Measurements from ENCODE around the gene THEM4.
"Not testable (repeated sequence)": the region's sequence is repeated elsewhere in the genome, so short reads cannot be mapped to it uniquely, and the experiment has no call there.

Gene THEM4

DNA sequence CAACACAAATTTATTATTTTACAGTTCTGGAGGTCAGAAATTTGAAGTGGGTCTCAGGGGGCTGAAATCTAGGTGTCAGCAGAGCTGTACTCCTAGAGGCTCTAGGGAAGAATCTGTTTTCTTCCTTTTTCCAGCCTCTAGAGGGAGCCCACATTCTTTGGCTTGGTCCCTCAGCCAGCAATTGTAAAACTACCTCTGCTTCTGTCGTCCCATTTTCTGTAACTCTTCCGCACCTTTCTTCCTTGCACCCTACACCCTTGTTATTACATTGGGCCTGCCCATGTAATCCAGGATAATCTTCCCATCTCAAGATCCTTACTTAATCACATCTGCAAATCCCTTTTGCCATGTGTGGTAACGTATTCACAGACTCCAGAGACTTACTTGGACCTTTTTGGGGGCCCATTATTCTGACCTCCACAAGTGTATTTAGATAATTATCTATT, 24.8 kb upstream of the THEM4 start:
- peak; percentile 63 for DNase-seq

DNA sequence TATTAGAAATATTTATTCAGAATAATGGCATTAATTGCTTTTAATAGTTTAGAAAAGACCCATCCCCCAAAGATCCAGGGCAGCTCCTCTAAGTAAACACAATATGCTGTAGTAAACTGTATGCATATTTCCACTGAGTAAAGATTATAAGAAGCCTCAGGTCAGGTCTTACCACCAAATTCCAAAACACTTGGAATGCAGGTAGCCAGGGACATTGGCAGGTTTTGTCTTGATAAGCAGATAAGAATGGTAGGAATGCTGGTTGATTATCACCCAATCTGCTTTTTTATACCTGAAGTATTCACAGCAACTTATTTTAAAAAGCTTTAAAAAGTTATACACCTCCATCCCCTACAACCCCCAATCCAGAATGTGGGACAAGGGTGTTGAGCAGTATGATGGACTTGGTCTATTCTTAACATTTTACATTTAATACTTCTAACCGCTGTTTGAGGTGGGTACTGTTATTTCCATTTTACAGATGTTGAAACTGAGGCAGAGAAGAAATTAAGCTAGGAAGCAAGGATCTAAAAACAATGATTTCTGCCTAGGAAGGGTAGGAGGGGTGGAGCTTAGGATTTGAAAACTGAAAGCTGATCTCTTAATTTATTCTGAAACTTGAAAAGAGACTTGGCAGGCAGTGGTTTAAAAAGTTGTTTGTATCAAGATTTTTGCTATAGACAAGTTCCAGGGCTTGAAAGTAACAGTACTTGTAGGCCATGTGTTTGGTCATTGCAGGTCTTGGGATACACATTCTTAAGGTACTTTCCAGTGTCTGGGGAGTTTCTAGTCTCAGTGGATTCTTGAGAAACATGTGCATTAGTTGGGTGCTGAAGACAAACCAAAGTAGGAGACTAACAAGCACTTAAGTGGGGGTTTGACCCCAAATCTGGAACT, 15.6 kb upstream of the THEM4 start:
- no peak for DNase-seq

DNA sequence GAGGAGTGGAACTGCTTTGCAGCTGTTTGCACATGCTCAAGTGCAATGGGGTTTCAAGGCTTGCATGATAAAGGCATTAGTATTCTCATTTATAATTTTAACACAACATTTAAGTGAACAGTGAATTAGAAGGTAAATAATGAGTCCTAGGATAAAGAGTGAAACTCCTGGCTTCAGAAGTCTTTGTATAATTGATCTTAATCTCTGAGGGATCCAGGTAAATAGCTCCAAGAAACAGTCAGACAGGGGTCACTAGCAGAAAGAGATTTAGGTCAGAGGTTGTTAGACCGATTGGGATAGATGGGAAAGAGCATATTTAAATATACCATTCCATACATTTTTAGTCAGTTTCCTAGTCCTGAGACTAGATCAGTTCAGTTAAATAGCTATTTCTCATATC, 14.1 kb upstream of the THEM4 start:
- DNase-seq: no peak

DNA sequence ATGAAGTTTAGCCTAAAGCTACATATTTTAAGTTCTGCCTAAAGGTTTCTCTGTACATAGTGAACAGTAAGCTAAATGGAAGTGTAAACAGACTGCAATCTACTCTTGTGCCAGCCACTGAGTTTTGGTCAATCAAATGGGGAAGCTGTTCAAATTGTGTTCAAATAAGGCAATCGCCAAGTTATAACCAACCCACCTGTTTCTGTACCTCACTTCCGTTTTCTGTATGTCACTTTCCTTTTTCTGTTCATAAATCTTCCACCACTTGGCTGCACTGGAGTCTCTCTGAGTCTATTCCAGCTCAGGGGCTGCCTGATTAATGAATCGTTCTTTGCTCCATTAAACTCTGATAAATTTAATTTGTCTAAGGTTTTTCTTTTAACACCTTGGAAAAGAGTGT, 10.8 kb upstream of the THEM4 start:
- no peak for DNase-seq

DNA sequence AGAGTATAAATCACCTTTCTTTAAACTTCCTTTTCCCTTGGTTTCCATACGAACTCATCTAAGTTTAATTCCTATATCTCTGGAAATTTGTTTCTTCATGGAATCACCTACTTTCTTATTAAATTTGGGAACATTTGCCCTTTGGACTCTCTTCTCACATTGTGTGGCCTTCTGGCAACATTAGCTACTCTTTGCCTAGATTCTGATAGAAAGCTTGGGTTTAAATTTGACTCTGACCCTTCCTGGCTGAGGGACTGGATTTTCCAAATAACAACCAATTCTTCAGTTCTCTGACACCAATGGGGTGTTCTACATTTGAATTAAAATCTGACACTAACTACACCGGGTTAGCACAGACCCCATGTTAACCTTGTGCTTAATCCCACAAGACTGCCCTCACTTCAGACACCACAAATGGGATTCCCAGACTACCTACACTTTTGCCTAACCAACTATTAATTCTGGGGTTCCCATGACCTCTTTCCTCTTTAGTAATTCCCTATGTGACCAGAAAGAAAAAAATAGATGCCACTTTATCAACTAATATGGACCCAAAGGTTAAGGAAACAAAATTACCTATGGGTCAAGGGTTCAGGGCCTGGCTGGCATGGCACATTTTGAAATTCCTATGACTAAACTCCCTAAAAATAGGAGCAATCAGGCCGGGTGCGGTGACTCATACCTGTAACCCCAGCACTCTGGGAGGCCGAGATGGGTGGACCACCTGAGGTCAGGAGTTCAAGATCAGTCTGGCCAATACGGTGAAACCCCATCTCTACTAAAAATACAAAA, 9.7 kb upstream of the THEM4 start:
- no peak for DNase-seq

DNA sequence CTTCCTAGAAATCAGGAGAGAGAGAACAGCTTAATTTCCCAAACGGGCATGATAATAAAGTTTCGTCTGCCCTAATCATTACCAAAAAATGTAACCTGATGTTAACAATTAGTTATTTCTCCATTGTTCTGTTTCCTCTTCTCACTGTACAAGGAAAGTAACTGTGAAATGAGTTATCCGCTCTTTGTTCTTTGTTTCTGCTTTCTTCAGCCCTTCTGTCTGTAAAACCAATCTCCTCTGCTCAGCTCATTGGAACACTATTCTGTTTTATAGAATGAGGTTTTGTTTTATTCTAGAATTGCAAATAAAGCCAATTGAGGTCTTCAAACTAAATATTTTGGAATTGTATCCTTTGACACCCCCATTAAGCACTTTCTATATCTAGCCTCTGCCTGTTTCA, 8.8 kb upstream of the THEM4 start:
- DNase-seq: no peak

DNA sequence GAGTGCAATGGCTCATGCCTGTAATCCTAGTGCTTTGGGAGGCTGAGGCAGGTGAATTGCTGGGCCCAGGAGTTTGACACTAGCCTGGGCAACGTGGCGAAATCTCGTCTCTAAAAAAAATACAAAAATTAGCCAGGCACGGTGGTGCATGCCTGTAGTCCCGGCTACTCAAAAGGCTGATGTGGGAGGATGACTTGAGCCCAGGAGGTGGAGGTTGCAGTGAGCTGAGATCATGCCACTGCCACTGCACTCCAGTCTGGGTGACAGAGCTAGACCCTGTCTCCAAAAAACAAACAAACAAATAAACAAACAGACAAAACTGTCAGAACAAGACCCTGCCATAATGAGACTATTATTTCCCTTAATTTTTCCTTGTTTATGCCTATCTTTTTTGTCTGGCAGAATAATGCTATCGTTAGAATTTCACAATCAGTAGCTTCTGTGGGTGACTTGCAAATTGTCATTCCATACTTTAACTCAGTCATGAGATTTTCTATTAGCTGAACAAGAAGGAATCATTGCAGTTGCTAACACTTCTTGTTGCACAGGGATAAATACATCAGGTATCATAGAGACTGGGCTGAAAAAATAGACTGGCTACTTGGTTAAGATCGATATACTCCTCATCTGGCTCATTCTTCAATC, 7.5 kb upstream of the THEM4 start:
- no peak for DNase-seq

DNA sequence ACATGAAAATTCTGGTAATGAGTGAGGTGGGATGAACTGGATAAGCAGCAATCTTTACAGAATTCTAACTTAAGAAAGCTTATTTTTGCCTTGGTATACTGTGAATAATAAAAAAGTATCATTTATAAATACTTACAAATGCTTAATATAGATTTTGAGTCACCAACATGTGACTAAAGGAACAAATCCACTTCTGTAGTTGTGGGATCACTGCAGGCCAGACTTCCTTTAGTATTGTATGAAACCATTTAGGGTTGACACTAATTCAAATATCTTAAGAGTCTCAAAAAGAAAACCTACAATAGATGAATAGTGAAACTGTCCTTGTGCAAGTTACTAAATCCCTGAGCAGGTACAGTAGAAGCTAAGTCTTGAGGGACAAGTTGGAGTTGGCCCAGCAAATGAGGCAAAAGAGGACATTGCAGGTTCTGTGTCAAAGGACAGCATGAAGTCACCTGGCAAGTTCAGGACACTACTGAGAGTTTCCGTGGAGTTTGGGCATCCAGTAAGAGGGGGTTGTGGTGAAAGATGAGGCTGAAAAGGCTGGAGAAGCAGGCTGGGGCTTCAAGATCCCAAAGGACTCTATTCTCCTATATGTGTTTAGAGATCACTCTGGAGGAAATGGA, 5.9 kb upstream of the THEM4 start:
- DNase-seq: no peak

DNA sequence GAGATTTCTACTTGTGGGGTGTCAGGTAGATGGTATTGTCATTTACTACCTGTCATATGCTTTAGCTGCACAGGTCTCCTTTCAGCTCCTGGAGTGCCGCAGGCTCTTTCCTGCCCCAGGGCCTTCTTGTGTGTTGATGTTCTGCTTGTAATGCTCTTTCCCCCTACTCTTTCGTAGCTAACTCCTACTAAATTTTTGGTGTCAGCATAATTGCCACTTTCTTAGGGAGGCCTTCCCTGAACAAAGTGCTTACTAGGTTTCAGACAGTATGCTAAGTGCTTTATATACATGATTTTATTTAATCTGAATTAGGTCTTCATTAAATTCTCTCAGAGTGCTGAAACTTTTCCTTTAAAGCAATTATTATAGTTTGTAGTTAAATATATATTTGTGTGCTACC, 4.8 kb upstream of the THEM4 start:
- DNase-seq: no peak

DNA sequence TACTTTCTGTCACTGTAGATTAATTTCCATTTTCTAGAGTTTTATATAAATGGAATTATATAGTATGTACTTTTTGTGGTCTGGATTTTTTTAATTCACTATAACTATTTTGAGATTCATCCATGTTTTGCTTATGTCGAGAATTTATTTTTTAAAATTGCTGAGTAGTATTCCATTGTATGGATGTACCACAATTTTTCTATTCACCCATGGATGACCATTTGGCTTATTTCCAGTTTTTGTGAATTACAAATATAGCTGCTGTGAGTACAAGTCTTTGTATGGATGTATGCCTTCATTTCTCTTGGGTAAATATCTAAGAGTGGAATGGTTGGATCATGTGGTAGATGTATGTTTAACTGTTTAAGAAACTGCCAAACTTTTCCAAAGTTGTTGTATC, 3.7 kb upstream of the THEM4 start:
- no peak for DNase-seq

DNA sequence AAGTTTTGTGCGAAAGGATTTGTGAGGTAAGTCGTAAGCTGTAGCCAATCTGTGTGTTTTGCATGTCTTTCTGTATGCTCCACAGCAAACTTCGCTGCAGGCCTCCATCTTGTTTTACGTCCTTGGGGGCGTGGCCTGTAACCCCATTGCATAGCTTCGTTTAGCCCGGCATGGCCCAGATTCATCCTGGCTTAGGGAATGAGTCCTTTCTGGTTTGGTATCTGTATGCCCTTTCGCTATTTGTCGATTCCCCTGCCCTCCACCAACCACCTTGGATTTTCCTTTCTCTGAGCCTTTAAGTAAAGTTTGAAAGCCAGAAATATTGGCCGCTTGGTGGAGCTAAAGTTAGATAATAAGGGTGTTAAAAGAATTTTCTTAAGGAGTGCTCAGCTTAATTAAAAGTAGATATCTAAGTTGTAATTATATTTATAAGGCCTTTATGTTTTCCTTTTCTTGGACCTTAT, 1.1 kb downstream of the THEM4 start:
- no peak for DNase-seq

DNA sequence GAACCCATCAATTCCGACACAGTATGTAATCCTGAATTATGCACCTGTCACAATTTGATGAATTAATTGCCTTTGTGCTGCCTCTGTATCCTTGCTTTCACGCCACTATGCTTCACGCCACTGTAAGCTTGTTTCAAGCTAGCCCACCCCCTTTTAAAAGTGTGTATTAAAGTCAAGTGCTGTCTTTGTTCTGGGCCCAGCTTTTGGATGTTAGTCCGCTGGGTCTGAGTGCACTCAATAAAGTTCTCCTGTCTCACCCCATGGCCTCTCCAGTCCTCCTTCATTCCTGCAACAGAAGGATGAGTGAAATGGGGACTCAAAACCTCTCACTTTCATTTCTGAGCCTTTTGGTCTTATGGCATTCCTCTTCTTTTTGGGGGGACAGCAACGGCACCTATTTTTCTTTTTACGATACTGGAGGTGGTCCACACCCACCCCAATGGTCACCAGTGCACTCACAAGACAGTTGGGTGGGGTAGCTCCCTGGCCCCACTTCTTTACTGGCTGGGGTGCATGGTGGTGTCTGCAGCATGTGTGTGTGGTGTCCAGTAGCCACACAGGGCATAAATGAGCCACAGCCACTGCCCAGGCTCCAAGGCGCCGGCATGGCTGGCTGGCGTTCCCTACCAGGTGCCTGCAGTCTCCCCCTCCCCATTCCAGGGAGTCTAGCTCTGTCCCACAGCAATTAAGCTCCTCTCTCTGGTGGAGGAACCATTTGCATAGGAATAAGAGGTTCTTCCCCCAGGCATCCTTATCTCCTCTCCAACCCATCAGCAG, 1.8 kb downstream of the THEM4 start:
- DNase-seq: no peak

DNA sequence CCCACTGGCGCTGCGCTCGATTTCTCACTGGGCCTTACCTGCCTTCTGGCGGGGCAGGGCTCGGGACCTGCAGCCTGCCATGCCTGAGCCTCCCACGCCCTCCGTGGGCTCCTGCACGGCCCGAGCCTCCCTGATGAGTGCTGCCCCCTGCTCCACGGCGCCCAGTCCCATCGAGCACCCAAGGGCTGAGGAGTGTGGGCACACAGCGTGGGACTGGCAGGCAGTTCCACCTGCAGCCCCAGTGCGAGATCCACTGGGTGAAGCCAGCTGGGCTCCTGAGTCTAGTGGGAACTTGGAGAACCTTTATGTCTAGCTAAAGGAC, 3.0 kb downstream of the THEM4 start:
- not testable (repeated sequence) for DNase-seq

DNA sequence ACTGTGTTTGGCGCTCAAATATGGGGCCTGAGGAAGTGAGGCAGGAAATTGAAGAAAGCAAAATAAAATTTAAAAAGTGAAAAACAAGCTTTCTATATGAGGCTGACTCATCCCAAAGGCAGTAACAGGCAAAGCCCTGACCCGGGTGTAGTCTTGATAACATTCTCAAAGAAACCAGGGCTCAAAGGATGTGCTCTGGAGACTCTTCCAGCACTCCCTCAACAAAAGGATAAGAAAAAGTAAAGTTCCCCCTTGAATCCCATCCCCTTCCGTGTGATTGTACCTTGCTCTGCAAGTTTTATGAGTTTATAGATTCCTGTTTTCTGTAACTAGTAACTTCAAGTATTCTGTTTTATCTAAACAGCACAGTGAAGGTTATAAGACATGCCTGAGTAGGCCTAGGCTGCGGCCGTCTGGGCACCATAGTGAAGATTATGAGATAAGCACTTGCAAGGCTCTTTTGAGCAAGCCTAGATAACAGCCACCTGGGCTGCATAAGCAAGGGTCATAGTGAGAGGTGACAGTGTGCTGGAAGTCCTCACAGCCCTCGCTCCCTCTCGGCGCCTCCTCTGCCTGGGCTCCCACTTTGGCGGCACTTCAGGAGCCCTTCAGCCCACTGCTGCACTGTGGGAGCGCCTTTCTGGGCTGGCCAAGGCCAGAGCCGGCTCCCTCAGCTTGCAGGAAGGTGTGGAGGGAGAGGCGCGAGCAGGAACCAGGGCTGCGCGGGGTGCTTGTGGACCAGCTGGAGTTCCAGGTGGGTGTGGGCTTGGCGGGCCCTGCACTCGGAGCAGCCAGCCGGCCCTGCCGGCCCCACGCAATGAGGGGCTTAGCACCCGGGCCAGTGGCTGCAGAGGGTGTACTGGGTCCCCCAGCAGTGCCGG, 3.6 kb downstream of the THEM4 start:
- DNase-seq: not testable (repeated sequence)

DNA sequence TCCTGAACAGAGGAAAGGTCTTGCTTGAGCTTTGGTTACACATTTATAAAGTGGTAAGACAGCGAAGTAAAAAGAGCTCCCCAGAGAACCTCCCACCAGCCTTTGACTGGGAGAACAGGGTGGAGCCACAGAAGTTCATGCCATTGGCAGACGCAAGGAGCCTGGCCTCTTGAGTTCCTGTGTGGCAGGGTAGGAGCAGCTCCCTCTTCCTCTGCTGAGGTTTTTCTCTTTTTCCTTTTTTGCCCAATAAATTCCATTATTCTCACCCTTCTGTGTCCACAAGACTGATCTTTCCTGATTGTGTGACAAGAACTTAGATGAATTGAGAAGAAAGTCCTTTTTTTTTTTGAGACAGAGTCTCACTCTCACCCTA, 4.3 kb downstream of the THEM4 start:
- no peak for DNase-seq

DNA sequence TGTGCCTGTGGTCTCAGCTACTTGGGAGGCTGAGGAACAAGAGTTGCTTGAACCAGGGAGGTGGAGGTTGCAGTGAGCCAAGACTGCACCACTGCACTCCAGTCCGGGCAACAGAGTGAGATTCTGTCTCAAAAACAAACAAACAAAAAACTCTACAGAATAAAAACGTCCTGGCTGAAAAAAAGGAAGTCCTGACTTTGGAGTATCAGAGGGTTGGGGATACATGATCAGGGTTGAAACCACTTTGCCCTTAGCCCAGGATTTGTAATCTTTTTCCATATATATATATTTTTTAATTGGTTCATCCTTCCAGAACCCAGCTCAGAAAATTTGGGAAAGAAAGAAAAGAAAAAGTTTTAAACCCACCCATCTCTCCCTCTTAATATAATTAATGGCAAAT, 6.5 kb downstream of the THEM4 start:
- no peak for DNase-seq

DNA sequence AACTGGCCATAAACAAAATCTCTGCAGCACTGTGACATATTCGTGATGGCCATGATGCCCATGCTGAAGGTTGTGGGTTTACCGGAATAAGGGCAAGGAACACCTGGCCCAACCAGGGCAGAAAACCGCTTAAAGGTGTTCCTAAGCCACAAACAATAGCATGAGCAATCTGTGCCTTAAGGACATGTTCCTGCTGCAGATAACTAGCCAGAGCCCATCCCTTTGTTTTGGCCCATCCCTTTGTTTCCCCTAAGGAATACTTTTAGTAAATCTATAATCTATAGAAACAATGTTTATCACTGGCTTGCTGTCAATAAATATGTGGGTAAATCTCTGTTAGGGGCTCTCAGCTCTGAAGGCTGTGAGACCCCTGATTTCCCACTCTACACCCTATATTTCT, 8.5 kb downstream of the THEM4 start:
- DNase-seq: not testable (repeated sequence)

DNA sequence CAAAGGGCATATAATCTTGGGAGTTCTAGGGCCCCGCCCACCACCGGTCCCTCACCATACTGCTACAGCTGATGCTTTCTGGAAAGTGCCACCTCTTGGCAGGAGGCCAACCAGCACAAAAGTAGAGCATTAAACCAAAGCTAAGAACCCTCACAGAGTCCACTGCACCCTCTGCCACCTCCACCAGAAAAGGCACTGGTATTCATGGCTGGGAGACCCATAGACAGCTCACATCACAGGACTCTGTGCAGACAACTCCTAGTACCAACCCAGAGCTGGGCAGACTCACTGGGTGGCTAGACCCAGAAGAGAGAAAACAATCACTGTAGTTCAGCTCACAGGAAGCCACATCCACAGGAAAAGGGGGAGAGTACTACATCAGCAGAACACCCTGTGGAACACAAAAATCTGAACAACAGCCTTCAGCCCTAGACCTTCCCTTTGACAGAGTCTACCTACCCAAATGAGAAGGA, 10.8 kb downstream of the THEM4 start:
- no peak for DNase-seq

DNA sequence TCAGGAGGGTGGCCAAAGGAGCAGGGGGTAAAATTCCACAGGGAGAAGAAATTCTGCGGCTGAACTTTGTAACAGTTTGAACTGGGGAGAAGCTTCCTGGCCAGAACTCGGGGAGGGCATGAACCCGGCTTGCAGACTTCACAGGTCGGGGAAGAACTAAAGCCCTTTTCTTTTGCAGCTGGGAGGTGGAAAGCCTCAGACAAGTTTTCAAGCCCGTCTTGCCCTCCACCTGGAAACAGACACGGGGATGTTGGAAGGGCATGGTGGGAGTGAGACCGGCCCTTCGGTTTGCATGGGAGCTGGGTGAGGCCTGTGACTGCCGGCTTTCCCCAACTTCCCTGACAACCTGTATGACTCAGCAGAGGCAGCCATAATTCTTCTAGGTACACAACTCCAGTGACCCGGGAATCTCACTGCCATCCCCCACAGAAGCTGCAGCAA, 11.3 kb downstream of the THEM4 start:
- DNase-seq: no peak

DNA sequence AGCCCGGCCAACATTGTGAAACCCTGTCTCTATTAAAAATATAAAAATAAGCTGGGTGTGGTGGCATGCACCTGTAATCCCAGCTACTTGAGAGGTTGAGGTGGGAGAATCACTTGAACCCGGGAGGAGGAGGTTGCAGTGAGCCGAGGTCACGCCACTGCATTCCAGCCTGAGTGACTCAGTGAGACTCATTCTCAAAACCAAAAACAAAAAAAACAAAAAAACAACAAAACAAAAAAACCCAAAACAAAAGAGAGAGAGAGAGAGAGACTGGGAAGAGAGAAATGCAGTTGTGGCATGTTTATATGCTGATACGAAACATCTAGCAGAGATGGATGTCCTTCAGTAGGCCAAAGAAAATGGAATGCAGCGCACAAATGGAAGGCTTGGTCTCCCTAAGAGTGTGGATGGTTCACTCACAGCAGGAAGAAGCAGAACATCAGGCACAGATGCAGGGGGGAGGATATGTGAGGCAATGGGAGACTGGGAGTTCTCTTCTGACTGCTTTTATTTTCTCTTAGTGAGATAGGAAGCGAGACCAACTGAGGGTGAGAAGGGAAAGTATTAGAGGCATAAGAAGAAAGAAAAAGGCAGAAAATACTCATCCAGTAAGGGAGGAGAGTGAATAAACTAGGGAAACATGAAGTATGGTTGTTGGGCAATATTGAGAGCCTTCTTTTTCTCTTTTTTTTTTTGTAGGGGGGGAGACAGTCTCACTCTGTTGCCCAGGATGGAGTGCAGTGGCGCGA, 16.0 kb downstream of the THEM4 start:
- DNase-seq: no peak
